GM23248 (cell line): ENCODE results near the gene ARHGEF10L. TPM values are rescaled to one million over a fixed set of nuclear protein-coding genes. Genes with fewer than 3 reads are reported as not detected.

Experiments used
- DNase-seq: peaks from one replicate; pipeline ENCODE4 v3.0.0-alpha.2; 2015
- H2AFZ ChIP-seq: fragments of 200-600 bp; sonication (generic); 2 replicates; pipeline ENCODE4 v1.6.1; 2016; ENCODE audit warnings: antibody characterized with exemption
- H3F3A ChIP-seq: fragments of 200-600 bp; sonication (generic); 2 replicates; pipeline ENCODE4 v1.6.1; 2016; ENCODE audit warnings: mild to moderate bottlenecking, antibody characterized with exemption, mixed run types; ENCODE audit not compliant: insufficient read depth
- H3K27ac ChIP-seq: fragments of 200-600 bp; sonication (generic); 2 replicates; pipeline ENCODE4 v1.5.1; 2016; ENCODE audit warnings: mild to moderate bottlenecking
- H3K27me3 ChIP-seq: fragments of 200-600 bp; sonication (generic); replicated peaks from 2 replicates; pipeline ENCODE4 v1.6.1; 2016; ENCODE audit warnings: mild to moderate bottlenecking; ENCODE audit not compliant: insufficient read depth
- H3K36me3 ChIP-seq: fragments of 200-600 bp; sonication (generic); 2 replicates; pipeline ENCODE4 v1.6.1; 2016; ENCODE audit warnings: low read depth, mild to moderate bottlenecking
- H3K4me1 ChIP-seq: fragments of 200-600 bp; sonication (generic); 2 replicates; pipeline ENCODE4 v1.6.1; 2016; ENCODE audit warnings: mild to moderate bottlenecking; ENCODE audit not compliant: insufficient read depth
- H3K4me2 ChIP-seq: fragments of 200-600 bp; sonication (generic); one replicate; pipeline ENCODE4 v1.6.1; 2016; ENCODE audit warnings: mild to moderate bottlenecking; ENCODE audit not compliant: unreplicated experiment
- H3K4me3 ChIP-seq: fragments of 200-600 bp; sonication (generic); 2 replicates; pipeline ENCODE4 v1.5.1; 2016; ENCODE audit warnings: mild to moderate bottlenecking
- H3K79me2 ChIP-seq: fragments of 200-600 bp; sonication (generic); 2 replicates; pipeline ENCODE4 v1.6.1; 2016; ENCODE audit warnings: mild to moderate bottlenecking; ENCODE audit not compliant: insufficient read depth
- H3K9ac ChIP-seq: fragments of 200-600 bp; sonication (generic); 2 replicates; pipeline ENCODE4 v1.6.1; 2016; ENCODE audit warnings: mild to moderate bottlenecking
- H3K9me2 ChIP-seq: fragments of 200-600 bp; sonication (generic); 2 replicates; pipeline ENCODE4 v1.6.1; 2016; ENCODE audit warnings: mixed run types, mild to moderate bottlenecking, moderate library complexity; ENCODE audit not compliant: insufficient read depth
- H3K9me3 ChIP-seq: fragments of 200-600 bp; sonication (generic); one replicate; pipeline ENCODE4 v1.6.1; 2017; ENCODE audit warnings: low read depth
- H4K20me1 ChIP-seq: fragments of 200-600 bp; sonication (generic); 2 replicates; pipeline ENCODE4 v1.6.0; 2016; ENCODE audit not compliant: insufficient read depth
- EZH2 ChIP-seq: fragments of 200-600 bp; sonication (generic); IDR thresholded peaks from 2 replicates; pipeline ENCODE4 v1.6.1; 2018; ENCODE audit warnings: antibody characterized with exemption, mild to moderate bottlenecking; ENCODE audit not compliant: insufficient read depth, poor library complexity, severe bottlenecking
- EZH2phosphoT487 ChIP-seq: fragments of 200-600 bp; sonication (generic); IDR thresholded peaks from 2 replicates; pipeline ENCODE4 v1.6.1; 2018; ENCODE audit warnings: antibody characterized with exemption, moderate library complexity, mild to moderate bottlenecking, low read depth; ENCODE audit not compliant: insufficient read depth
- WGBS, 2 experiments: methylation state at CpG; one replicate each; pipeline ENCODE4 v1.1.6; 2015 to 2017; ENCODE audit warnings: low lambda C conversion rate in 2 of 2, low coverage in 1 of 2; ENCODE audit errors: missing lambda C conversion rate in 2 of 2; 5-methylcytosine and 5-hydroxymethylcytosine counted together
- in situ Hi-C: fragments of 300-500 bp; cut with MboI; formaldehyde crosslinking; loops from 2 replicates; pipeline ENCODE4 v1.15.0; 2020
- polyA plus RNA-seq: library from polyadenylated mRNA; unstranded; fragments of >200 nt; fragmentation: Nextera tagmentation; extraction: Ambion mirVana; gene quantifications from 2 replicates; pipeline ENCODE4 v1.2.1, GENCODE V29; 2016
- total RNA-seq: library from RNA; depleted of rRNA; stranded (reverse); fragments of >200 nt; shearing (Covaris generic); gene quantifications from 2 replicates; pipeline ENCODE4 v1.2.3, GENCODE V29; 2014

Gene ARHGEF10L
- total and polyA plus RNA-seq, 2 experiments from 2014 or later = 6.0 to 19.3 TPM

- WGBS, 2 experiments = 85 to 87% methylated on average over 7 of the region's 7 CpGs
- no peaks in the 10 kb centered on the region for H3K9me3 ChIP-seq
- no peaks in the 10 kb centered on the region for H4K20me1 ChIP-seq
- TF ChIP-seq EZH2phosphoT487 (no peak), EZH2 (no peak)
- no peak for DNase-seq
- H3K27me3 ChIP-seq = no peaks in the 10 kb centered on the region
- H3K4me2 ChIP-seq = no peak overlapping the region
- in situ Hi-C loops = no loop called here
- no peaks in the 10 kb centered on the region for H3K36me3 ChIP-seq
- peaks cover 18% of the 10 kb centered on the region for H3F3A ChIP-seq
- peaks cover 18% of the 10 kb centered on the region for H3K4me1 ChIP-seq
- no peaks in the 10 kb centered on the region for H3K9me2 ChIP-seq
- H3K27ac ChIP-seq = no peak overlapping the region
- H2AFZ ChIP-seq = no peak overlapping the region
- no peak overlapping the region for H3K9ac ChIP-seq
- peaks cover 70% of the 10 kb centered on the region for H3K79me2 ChIP-seq
- no peak overlapping the region for H3K4me3 ChIP-seq
Measured at GRCh38 chr1:17542645-17543044, 3.1 kb downstream of the ARHGEF10L start.

GRCh38 chr1:17544776-17545350 lies 5.4 kb downstream of the ARHGEF10L start:
- TF ChIP-seq EZH2phosphoT487 = no peak
- no peak for TF ChIP-seq EZH2
- Histone ChIP-seq H4K20me1 (no peaks in the 10 kb centered on the region), H3K9ac (peak overlapping the region; percentile 42; the same call in 1 of the 2 replicates), H3K9me2 (no peaks in the 10 kb centered on the region), H3K27ac (peak overlapping the region; percentile 77), H3F3A (peaks cover 12% of the 10 kb centered on the region), H3K4me1 (peaks cover 18% of the 10 kb centered on the region), H3K4me2 (peak overlapping the region; percentile 60), H3K4me3 (0 out of 2 replicates have a peak overlapping the region, but pooled peaks have one; percentile 24), H3K27me3 (no peaks in the 10 kb centered on the region), H3K9me3 (no peaks in the 10 kb centered on the region), H2AFZ (no peak overlapping the region), H3K36me3 (no peaks in the 10 kb centered on the region), H3K79me2 (peaks cover 92% of the 10 kb centered on the region)
- in situ Hi-C loops = no loop called here
- no peak for DNase-seq
- WGBS, 2 experiments = 55 to 57% methylated on average over 6 of the region's 6 CpGs

- H2AFZ ChIP-seq = no peak overlapping the region
- DNase-seq = peak; percentile 86
- H3F3A ChIP-seq = peaks cover 12% of the 10 kb centered on the region
- peaks cover 18% of the 10 kb centered on the region for H3K4me1 ChIP-seq
- whole genome bisulfite sequencing, 2 experiments = 2 to 3% methylated on average over 2 of the region's 2 CpGs
- no peaks in the 10 kb centered on the region for H3K9me2 ChIP-seq
- H3K27ac ChIP-seq = peak overlapping the region; percentile 77
- H3K4me2 ChIP-seq = peak overlapping the region; percentile 60
- H4K20me1 ChIP-seq = no peaks in the 10 kb centered on the region
- no peaks in the 10 kb centered on the region for H3K9me3 ChIP-seq
- H3K9ac ChIP-seq = peak overlapping the region; percentile 42; the same call in 1 of the 2 replicates
- in situ Hi-C loops = no loop called here
- H3K27me3 ChIP-seq = no peaks in the 10 kb centered on the region
- 0 out of 2 replicates have a peak overlapping the region, but pooled peaks have one; percentile 24 for H3K4me3 ChIP-seq
- peaks cover 95% of the 10 kb centered on the region for H3K79me2 ChIP-seq
- TF ChIP-seq EZH2phosphoT487 (no peak), EZH2 (no peak)
- H3K36me3 ChIP-seq = no peaks in the 10 kb centered on the region
Measured at GRCh38 chr1:17545356-17545755, 5.9 kb downstream of the ARHGEF10L start.

- Histone ChIP-seq H3K4me1 (peaks cover 27% of the 10 kb centered on the region), H3K9ac (no peak overlapping the region), H3K9me3 (no peaks in the 10 kb centered on the region), H3K27me3 (no peaks in the 10 kb centered on the region), H3K4me3 (no peak overlapping the region), H3K27ac (no peak overlapping the region), H3K79me2 (peaks cover 91% of the 10 kb centered on the region), H3K9me2 (no peaks in the 10 kb centered on the region), H3K36me3 (no peaks in the 10 kb centered on the region), H3F3A (peaks cover 12% of the 10 kb centered on the region), H4K20me1 (no peaks in the 10 kb centered on the region), H3K4me2 (no peak overlapping the region), H2AFZ (no peak overlapping the region)
- TF ChIP-seq EZH2phosphoT487 (no peak), EZH2 (no peak)
- DNase-seq = no peak
- in situ Hi-C loops = no loop called here
- WGBS, 2 experiments = 84 to 85% methylated on average over 8 of the region's 8 CpGs
Measured at GRCh38 chr1:17546946-17547670, 7.6 kb downstream of the ARHGEF10L start.
